ENCODE results near the gene CCNY.
"Not testable (repeated sequence)": the region's sequence is repeated elsewhere in the genome, so short reads cannot be mapped to it uniquely, and the experiment has no call there.

CCNY gene

GRCh38 chr10:35388682-35389081, 52.4 kb downstream of the CCNY start:
- no peak for DNase-seq

GRCh38 chr10:35390161-35390840, 54.0 kb downstream of the CCNY start:
- DNase-seq = no peak

GRCh38 chr10:35390843-35391152, 54.5 kb downstream of the CCNY start:
- DNase-seq = no peak

GRCh38 chr10:35391153-35391953, 55.0 kb downstream of the CCNY start:
- no peak for DNase-seq

- no peak for DNase-seq
Observed at GRCh38 chr10:35391954-35392262, 55.6 kb downstream of the CCNY start.

GRCh38 chr10:35392482-35393228, 56.3 kb downstream of the CCNY start:
- no peak for DNase-seq

- DNase-seq = no peak
Observed at GRCh38 chr10:35394411-35394851, 58.1 kb downstream of the CCNY start.

GRCh38 chr10:35394934-35395333, 58.6 kb downstream of the CCNY start:
- no peak for DNase-seq

- DNase-seq = no peak
Observed at GRCh38 chr10:35396560-35397434, 60.5 kb downstream of the CCNY start.

- no peak for DNase-seq
Observed at GRCh38 chr10:35397953-35398352, 61.6 kb downstream of the CCNY start.

GRCh38 chr10:35398355-35398754, 62.0 kb downstream of the CCNY start:
- no peak for DNase-seq

- DNase-seq = no peak
Observed at GRCh38 chr10:35398908-35399307, 62.6 kb downstream of the CCNY start.

- no peak for DNase-seq
Observed at GRCh38 chr10:35399414-35400009, 63.2 kb downstream of the CCNY start.

GRCh38 chr10:35400595-35401268, 64.4 kb downstream of the CCNY start:
- DNase-seq = no peak

GRCh38 chr10:35403491-35403890, 67.2 kb downstream of the CCNY start:
- DNase-seq = not testable (repeated sequence)

- DNase-seq = not testable (repeated sequence)
Observed at GRCh38 chr10:35404077-35404476, 67.8 kb downstream of the CCNY start.

GRCh38 chr10:35406003-35406630, 69.8 kb downstream of the CCNY start:
- DNase-seq = not testable (repeated sequence)

GRCh38 chr10:35407696-35408095, 71.4 kb downstream of the CCNY start:
- not testable (repeated sequence) for DNase-seq

- peak; percentile 12 for DNase-seq
Observed at GRCh38 chr10:35409094-35409582, 72.8 kb downstream of the CCNY start.

- DNase-seq = no peak
Observed at GRCh38 chr10:35409808-35410207, 73.5 kb downstream of the CCNY start.

Data from activated CD4-positive, alpha-beta T cell treated with anti-CD3 and anti-CD28 coated beads, Interleukin-2, Interleukin-6, amounts not matched to agents 100 ng/mL and 50 ng/mL, durations not matched to agents 16 hours and 8 hours (primary cell).